B cell (primary cell): ENCODE data around the gene EGFL8. TPM values are rescaled to one million over a fixed set of nuclear protein-coding genes. Genes with fewer than 3 reads are reported as not detected.

Experiments
- ATAC-seq: fragments of 200-7000 bp; cut with Tn5 transposase; one replicate; pipeline ENCODE4 v1.10.0; 2021; ENCODE audit warnings: low read depth, mild to moderate bottlenecking, moderate number of reproducible peaks, moderate library complexity
- CTCF ChIA-PET: fragments of 350-600 bp; sonication (Branson Sonifier 250); formaldehyde crosslinking; loops from one replicate; lab custom pipeline; 2021; ENCODE audit warnings: antibody characterized with exemption, inconsistent platforms; lab: Charles Lee
- POLR2A ChIA-PET: fragments of 350-600 bp; sonication (Branson Sonifier 250); formaldehyde crosslinking; loops from one replicate; lab custom pipeline; 2021; ENCODE audit warnings: antibody characterized with exemption; lab: Charles Lee
- DNase-seq: peaks from one replicate; pipeline ENCODE4 v3.0.0; 2013
- H2AFZ ChIP-seq: 2 replicates; pipeline ENCODE4 v1.6.1; 2012; ENCODE audit warnings: mild to moderate bottlenecking, low read depth, low read length; ENCODE audit not compliant: insufficient read depth, poor library complexity, severe bottlenecking
- H3K27ac ChIP-seq, 2 donors: 1 replicate in 1 of 2; 2 replicates in 1 of 2; pipeline ENCODE4 v1.5.1; 2012 to 2013; ENCODE audit warnings: low read length in 2 of 2, mild to moderate bottlenecking in 2 of 2, moderate library complexity in 1 of 2
- H3K27me3 ChIP-seq, 4 experiments: fragments of 200-600 bp in 1 of 4; sonication (generic) in 1 of 4; replicated peaks in 1 of 4; 1 replicate in 2 of 4; 2 replicates in 2 of 4; pipeline versions ENCODE4 v1.6.1 to v1.7.0; 2013 to 2016; ENCODE audit warnings: low read length in 3 of 4, mild to moderate bottlenecking in 2 of 4, mixed read lengths in 1 of 4, moderate library complexity in 1 of 4; ENCODE audit not compliant: insufficient read depth in 4 of 4, control insufficient read depth in 3 of 4; ENCODE audit errors: control extremely low read depth in 1 of 4
- H3K36me3 ChIP-seq, 2 experiments: replicated peaks in 1 of 2; 1 replicate in 1 of 2; 2 replicates in 1 of 2; pipeline versions ENCODE4 v1.6.1 to v1.7.1; 2013; ENCODE audit warnings: low read length in 1 of 2; ENCODE audit not compliant: insufficient read depth in 2 of 2, control insufficient read depth in 1 of 2; ENCODE audit errors: control extremely low read depth in 1 of 2, extremely low read depth in 1 of 2
- H3K4me1 ChIP-seq, 2 donors: fragments of 200-600 bp in 1 of 2; sonication (generic) in 1 of 2; 1 replicate in 1 of 2; 2 replicates in 1 of 2; pipeline versions ENCODE4 v1.5.1 to v1.6.1; 2013 to 2017; ENCODE audit warnings: low read length in 2 of 2; ENCODE audit not compliant: control insufficient read depth in 2 of 2, insufficient read depth in 2 of 2
- H3K4me2 ChIP-seq: replicated peaks from 2 replicates; pipeline ENCODE3; 2012; ENCODE audit warnings: mild to moderate bottlenecking, low read depth, low read length; ENCODE audit not compliant: poor library complexity, severe bottlenecking
- H3K4me3 ChIP-seq, 5 experiments: fragments of 200-600 bp in 1 of 5; sonication (generic) in 1 of 5; 1 replicate in 3 of 5; 2 replicates in 2 of 5; pipeline versions ENCODE4 v1.5.1 to v1.7.0; 2011 to 2016; ENCODE audit warnings: low read length in 4 of 5, mild to moderate bottlenecking in 4 of 5, low read depth in 2 of 5, control low read depth in 1 of 5, moderate library complexity in 1 of 5; ENCODE audit not compliant: insufficient read depth in 1 of 5; ENCODE audit errors: control extremely low read depth in 1 of 5, extremely low read depth in 1 of 5
- H3K79me2 ChIP-seq: fragments of 200-600 bp; sonication (generic); one replicate; pipeline ENCODE4 v1.6.0; 2016; ENCODE audit warnings: low read length; ENCODE audit not compliant: control insufficient read depth, insufficient read depth
- H3K9ac ChIP-seq: fragments of 200-600 bp; sonication (generic); 2 replicates; pipeline ENCODE4 v1.6.1; 2017; ENCODE audit warnings: mild to moderate bottlenecking, low read length, moderate library complexity
- H3K9me3 ChIP-seq, 3 donors: one replicate each; pipeline versions ENCODE4 v1.6.1 to v1.7.1; 2013; ENCODE audit warnings: low read length in 2 of 3; ENCODE audit not compliant: control insufficient read depth in 2 of 3, insufficient read depth in 1 of 3; ENCODE audit errors: control extremely low read depth in 1 of 3
- H4K20me1 ChIP-seq: 2 replicates; pipeline ENCODE4 v1.6.0; 2012; ENCODE audit warnings: mild to moderate bottlenecking, low read length; ENCODE audit not compliant: insufficient read depth, control insufficient read depth, poor library complexity, severe bottlenecking
- H3K27ac Mint-ChIP-seq: one replicate; pipeline ENCODE4 v1.8.0; 2021; ENCODE audit warnings: mixed read lengths
- H3K27me3 Mint-ChIP-seq: one replicate; pipeline ENCODE4 v1.8.0; 2021; ENCODE audit warnings: mixed read lengths
- H3K4me1 Mint-ChIP-seq: one replicate; pipeline ENCODE4 v1.8.0; 2021; ENCODE audit warnings: mixed read lengths
- H3K4me3 Mint-ChIP-seq: one replicate; pipeline ENCODE4 v1.8.0; 2021; ENCODE audit warnings: mixed read lengths
- H3K9me3 Mint-ChIP-seq: one replicate; pipeline ENCODE4 v1.8.0; 2022; ENCODE audit warnings: mixed read lengths; ENCODE audit not compliant: insufficient read depth
- EZH2 ChIP-seq: IDR thresholded peaks from 2 replicates; pipeline ENCODE4 v1.6.1; 2012; ENCODE audit warnings: borderline replicate concordance, low read depth, mild to moderate bottlenecking, moderate library complexity, low read length; ENCODE audit not compliant: insufficient read depth, poor library complexity, severe bottlenecking
- WGBS: methylation state at CpG from one replicate; pipeline ENCODE4 v1.1.5; 2013; ENCODE audit warnings: missing lambda C conversion rate; ENCODE audit not compliant: insufficient coverage; 5-methylcytosine and 5-hydroxymethylcytosine counted together
- intact Hi-C: fragments of 100-400 bp; cut with micrococcal nuclease; formaldehyde crosslinking; loops from one replicate; pipeline ENCODE4 v1.10.0; 2022
- polyA plus RNA-seq: library from polyadenylated mRNA; depleted of rRNA; stranded (reverse); fragments of >200 nt; gene quantifications from 2 replicates; pipeline ENCODE4 v1.2.3, GENCODE V29; 2012
- small RNA-seq: library from RNA; depleted of rRNA; stranded (forward); fragments of <200 nt; gene quantifications from one replicate; pipeline ENCODE3, GENCODE V24; 2012; ENCODE audit warnings: low replicate concordance, low read depth; ENCODE audit not compliant: insufficient read length
- total RNA-seq, 2 donors: library from RNA; stranded (reverse); fragments of 120-200 nt in 1 of 2; gene quantifications; 1 replicate in 1 of 2; 2 replicates in 1 of 2; pipeline versions ENCODE4 v1.2.3 to v1.2.4, GENCODE V29; 2013 to 2022
- TF ChIP-seq, protein P1 (sequence below): fragments of 200-600 bp; IDR thresholded peaks from one replicate; pipeline ENCODE4 v1.8.0; 2022; ENCODE audit warnings: antibody characterized with exemption, mild to moderate bottlenecking

The EGFL8 gene
- total and polyA plus RNA-seq, 2 donors (not counting 1 experiment from before 2014, with no cell fraction given) = 0.91 to 3.9 TPM

DNA sequence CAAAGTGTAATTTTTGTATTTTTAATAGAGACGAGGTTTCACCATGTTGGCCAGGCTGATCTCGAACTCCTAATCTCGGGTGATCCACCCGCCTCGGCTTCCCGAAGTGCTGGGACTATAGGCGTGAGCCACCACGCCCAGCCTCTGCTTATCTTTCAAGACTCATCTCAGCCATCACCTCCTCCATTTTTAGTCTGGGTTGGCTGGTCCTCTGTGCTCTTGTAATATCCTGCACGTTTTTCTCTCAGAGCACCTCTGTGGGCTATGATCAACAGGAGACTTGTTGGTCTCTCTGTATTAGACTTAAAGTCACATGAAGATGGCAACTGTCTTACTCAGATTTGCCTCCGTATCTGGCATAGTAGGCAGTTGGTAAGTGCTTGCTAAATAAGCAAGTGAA lies 51.9 kb downstream of the EGFL8 start:
- no peak for ATAC-seq
- Histone ChIP-seq H2AFZ (no peak overlapping the region), H3K4me3 (no peak overlapping the region), H3K27me3 (no peaks in the 10 kb centered on the region), H3K79me2 (no peaks in the 10 kb centered on the region), H3K4me1 (peaks cover 6 to 12% of the 10 kb centered on the region in 2 donors), H3K9me3 (no peaks in the 10 kb centered on the region), H4K20me1 (no peaks in the 10 kb centered on the region), H3K9ac (no peak overlapping the region), H3K4me2 (no peak overlapping the region), H3K27ac (no peak overlapping the region), H3K36me3 (no peaks in the 10 kb centered on the region)
- no peak for DNase-seq
- Mint-ChIP-seq H3K27ac (no peak overlapping the region), H3K27me3 (peaks cover 5% of the 10 kb centered on the region), H3K9me3 (no peaks in the 10 kb centered on the region), H3K4me3 (no peak overlapping the region), H3K4me1 (peaks cover 11% of the 10 kb centered on the region)
- intact Hi-C loops = no loop called here
- CTCF ChIA-PET = no interaction called here
- TF ChIP-seq, protein P1, sequence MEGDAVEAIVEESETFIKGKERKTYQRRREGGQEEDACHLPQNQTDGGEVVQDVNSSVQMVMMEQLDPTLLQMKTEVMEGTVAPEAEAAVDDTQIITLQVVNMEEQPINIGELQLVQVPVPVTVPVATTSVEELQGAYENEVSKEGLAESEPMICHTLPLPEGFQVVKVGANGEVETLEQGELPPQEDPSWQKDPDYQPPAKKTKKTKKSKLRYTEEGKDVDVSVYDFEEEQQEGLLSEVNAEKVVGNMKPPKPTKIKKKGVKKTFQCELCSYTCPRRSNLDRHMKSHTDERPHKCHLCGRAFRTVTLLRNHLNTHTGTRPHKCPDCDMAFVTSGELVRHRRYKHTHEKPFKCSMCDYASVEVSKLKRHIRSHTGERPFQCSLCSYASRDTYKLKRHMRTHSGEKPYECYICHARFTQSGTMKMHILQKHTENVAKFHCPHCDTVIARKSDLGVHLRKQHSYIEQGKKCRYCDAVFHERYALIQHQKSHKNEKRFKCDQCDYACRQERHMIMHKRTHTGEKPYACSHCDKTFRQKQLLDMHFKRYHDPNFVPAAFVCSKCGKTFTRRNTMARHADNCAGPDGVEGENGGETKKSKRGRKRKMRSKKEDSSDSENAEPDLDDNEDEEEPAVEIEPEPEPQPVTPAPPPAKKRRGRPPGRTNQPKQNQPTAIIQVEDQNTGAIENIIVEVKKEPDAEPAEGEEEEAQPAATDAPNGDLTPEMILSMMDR = no peak
- TF ChIP-seq EZH2 = no peak
- 100% methylated on average over 7 of the region's 10 CpGs for whole genome bisulfite sequencing
- POLR2A ChIA-PET = no interaction called here

DNA sequence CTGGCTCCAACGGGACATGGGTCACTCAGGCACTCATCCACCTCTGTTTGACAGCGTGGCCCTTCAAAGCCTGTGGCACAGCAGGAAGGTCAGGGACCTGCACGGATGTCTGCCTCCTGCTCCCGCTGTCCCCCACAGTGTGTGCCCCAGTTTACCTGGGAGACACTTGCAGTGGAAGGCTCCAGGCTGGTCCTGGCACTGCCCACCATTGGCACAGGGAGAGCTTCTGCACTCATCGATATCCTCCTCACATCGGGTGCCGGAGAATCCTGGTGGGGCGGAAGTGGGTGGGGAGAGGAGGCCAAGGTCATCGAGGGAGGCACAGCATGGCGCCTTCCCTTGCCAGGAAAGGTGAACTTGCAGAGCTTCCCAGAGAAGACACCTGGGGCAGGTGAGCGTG lies 52.6 kb downstream of the EGFL8 start:
- Mint-ChIP-seq H3K27me3 (peaks cover 5% of the 10 kb centered on the region), H3K27ac (no peak overlapping the region), H3K4me3 (no peak overlapping the region), H3K9me3 (no peaks in the 10 kb centered on the region), H3K4me1 (peaks cover 18% of the 10 kb centered on the region)
- Histone ChIP-seq H2AFZ (no peak overlapping the region), H3K9ac (no peak overlapping the region), H3K27me3 (no peaks in the 10 kb centered on the region), H3K79me2 (no peaks in the 10 kb centered on the region), H3K27ac (no peak overlapping the region), H3K4me3 (no peak overlapping the region), H3K9me3 (no peaks in the 10 kb centered on the region), H4K20me1 (no peaks in the 10 kb centered on the region), H3K4me1 (peaks cover 13 to 20% of the 10 kb centered on the region in 2 donors), H3K4me2 (no peak overlapping the region), H3K36me3 (no peaks in the 10 kb centered on the region)
- 95% methylated on average over 11 of the region's 11 CpGs for WGBS
- DNase-seq (no peak), ATAC-seq (no peak)
- ChIA-PET POLR2A (no interaction called here), CTCF (no interaction called here)
- intact Hi-C loops = no loop called here
- no peak for TF ChIP-seq EZH2
- TF ChIP-seq, protein P1 = no peak

Small RNA genes within 50 kb of the gene (small RNA-seq; reads per million reads assigned to genes)
- gene AL662884.1 = not detected
- gene MIR6833 = not detected

Other genes starting within 250 kb of the EGFL8 start
- 1.3 and 3.4 TPM in 2 replicates for gene C2, start 236.9 kb upstream of the EGFL8 start, total RNA-seq
- 0.23 and 0.28 TPM in 2 replicates for gene C2, start 236.9 kb upstream of the EGFL8 start, polyA plus RNA-seq
- gene CFB, start 218.5 kb upstream of the EGFL8 start, total RNA-seq = not detected in 2 replicates
- gene CFB, start 218.5 kb upstream of the EGFL8 start, polyA plus RNA-seq = 0.09 TPM in 1 of 2 replicates, not detected in the other
- gene NELFE, start 205.6 kb upstream of the EGFL8 start, total RNA-seq = 48.6 and 53.7 TPM in 2 replicates
- gene NELFE, start 205.6 kb upstream of the EGFL8 start, polyA plus RNA-seq = 39.0 and 40.0 TPM in 2 replicates
- gene SKIC2, start 205.4 kb upstream of the EGFL8 start, total RNA-seq = 119 and 122 TPM in 2 replicates
- 93.1 and 114 TPM in 2 replicates for gene SKIC2, start 205.4 kb upstream of the EGFL8 start, polyA plus RNA-seq
- 33.9 and 36.1 TPM in 2 replicates for gene DXO, start 192.5 kb upstream of the EGFL8 start, total RNA-seq
- 139 and 150 TPM in 2 replicates for gene DXO, start 192.5 kb upstream of the EGFL8 start, polyA plus RNA-seq
- 10.5 and 11.1 TPM in 2 replicates for gene C4A, start 182.5 kb upstream of the EGFL8 start, total RNA-seq
- gene C4A, start 182.5 kb upstream of the EGFL8 start, polyA plus RNA-seq = 9.0 and 9.9 TPM in 2 replicates
- gene C4B, start 149.8 kb upstream of the EGFL8 start, total RNA-seq = 3.8 and 7.4 TPM in 2 replicates
- gene C4B, start 149.8 kb upstream of the EGFL8 start, polyA plus RNA-seq = 4.7 and 9.0 TPM in 2 replicates
- 0.51 TPM in 1 of 2 replicates, not detected in the other for gene CYP21A2, start 126.2 kb upstream of the EGFL8 start, total RNA-seq
- 0.17 TPM in 1 of 2 replicates, not detected in the other for gene CYP21A2, start 126.2 kb upstream of the EGFL8 start, polyA plus RNA-seq
- 19.0 and 22.7 TPM in 2 replicates for gene TNXB, start 55.3 kb upstream of the EGFL8 start, total RNA-seq
- 1.4 and 4.0 TPM in 2 replicates for gene TNXB, start 55.3 kb upstream of the EGFL8 start, polyA plus RNA-seq
- 201 and 206 TPM in 2 replicates for gene ATF6B, start 36.3 kb upstream of the EGFL8 start, total RNA-seq
- 137 and 180 TPM in 2 replicates for gene ATF6B, start 36.3 kb upstream of the EGFL8 start, polyA plus RNA-seq
- 4.6 and 4.7 TPM in 2 replicates for gene FKBPL, start 34.3 kb upstream of the EGFL8 start, total RNA-seq
- gene FKBPL, start 34.3 kb upstream of the EGFL8 start, polyA plus RNA-seq = 3.1 and 4.1 TPM in 2 replicates
- not detected in 2 replicates for gene PRRT1, start 12.7 kb upstream of the EGFL8 start, total RNA-seq
- gene PRRT1, start 12.7 kb upstream of the EGFL8 start, polyA plus RNA-seq = 0.19 TPM in 1 of 2 replicates, not detected in the other
- 2.7 and 4.2 TPM in 2 replicates for gene PPT2, start 10.5 kb upstream of the EGFL8 start, total RNA-seq
- 1.2 and 1.6 TPM in 2 replicates for gene PPT2, start 10.5 kb upstream of the EGFL8 start, polyA plus RNA-seq
- 27.4 and 29.8 TPM in 2 replicates for gene AGPAT1, start 11.5 kb downstream of the EGFL8 start, total RNA-seq
- 27.2 and 37.1 TPM in 2 replicates for gene AGPAT1, start 11.5 kb downstream of the EGFL8 start, polyA plus RNA-seq
- 39.0 and 40.7 TPM in 2 replicates for gene RNF5, start 13.8 kb downstream of the EGFL8 start, total RNA-seq
- 25.0 and 25.5 TPM in 2 replicates for gene RNF5, start 13.8 kb downstream of the EGFL8 start, polyA plus RNA-seq
- 36.4 and 38.8 TPM in 2 replicates for gene AGER, start 19.7 kb downstream of the EGFL8 start, total RNA-seq
- 29.9 and 31.6 TPM in 2 replicates for gene AGER, start 19.7 kb downstream of the EGFL8 start, polyA plus RNA-seq
- 180 and 188 TPM in 2 replicates for gene PBX2, start 25.6 kb downstream of the EGFL8 start, total RNA-seq
- gene PBX2, start 25.6 kb downstream of the EGFL8 start, polyA plus RNA-seq = 128 TPM in 2 replicates
- 184 and 194 TPM in 2 replicates for gene GPSM3, start 28.0 kb downstream of the EGFL8 start, total RNA-seq
- gene GPSM3, start 28.0 kb downstream of the EGFL8 start, polyA plus RNA-seq = 254 and 299 TPM in 2 replicates
- 10.2 and 10.3 TPM in 2 replicates for gene NOTCH4, start 59.5 kb downstream of the EGFL8 start, total RNA-seq
- gene NOTCH4, start 59.5 kb downstream of the EGFL8 start, polyA plus RNA-seq = 6.3 and 11.5 TPM in 2 replicates
- gene TSBP1, start 207.3 kb downstream of the EGFL8 start, total RNA-seq = not detected in 2 replicates
- gene TSBP1, start 207.3 kb downstream of the EGFL8 start, polyA plus RNA-seq = not detected in 2 replicates
- not detected in 2 replicates for gene BTNL2, start 242.6 kb downstream of the EGFL8 start, total RNA-seq
- not detected in 2 replicates for gene BTNL2, start 242.6 kb downstream of the EGFL8 start, polyA plus RNA-seq